ENCODE data around the gene C13orf46. TPM values are rescaled to one million over a fixed set of nuclear protein-coding genes. Genes with fewer than 3 reads are reported as not detected.
A peak's percentile ranks its signal among the peaks of the same experiment; 100 is the strongest.

The C13orf46 gene
- total and polyA plus RNA-seq, 2 experiments from 2014 or later = 1.7 TPM; not detected in 1

GRCh38 chr13:113999618-113999910 lies 25.7 kb upstream of the C13orf46 start:
- no peak overlapping the region for H3K4me3 ChIP-seq
- DNase-seq = peak; percentile 25
- H3K27ac ChIP-seq = no peak overlapping the region
- H3F3A ChIP-seq (ENCODE audit: insufficient read depth) = no peaks in the 10 kb centered on the region
- H3K27me3 ChIP-seq (replicated peaks; ENCODE audit: insufficient read depth) = no peaks in the 10 kb centered on the region
- in situ Hi-C loops (cut with MboI) = no loop called here
- TF ChIP-seq EZH2phosphoT487 (IDR thresholded peaks at IDR 0.05; ENCODE audit: insufficient read depth, low read depth) (no peak), EZH2 (IDR thresholded peaks at IDR 0.05; ENCODE audit: insufficient read depth, poor library complexity, severe bottlenecking) (no peak)
- H3K9me3 ChIP-seq (ENCODE audit: low read depth) = no peaks in the 10 kb centered on the region
- H4K20me1 ChIP-seq (ENCODE audit: insufficient read depth) = no peaks in the 10 kb centered on the region
- H3K4me2 ChIP-seq (ENCODE audit: unreplicated experiment) = no peak overlapping the region
- no peaks in the 10 kb centered on the region for H3K79me2 ChIP-seq (ENCODE audit: insufficient read depth)
- no peaks in the 10 kb centered on the region for H3K9me2 ChIP-seq (ENCODE audit: insufficient read depth)
- WGBS, 2 experiments (ENCODE audit: low coverage in 1 of 2, low lambda C conversion rate in 2 of 2, missing lambda C conversion rate in 2 of 2) = 76 to 82% methylated on average over 6 to 9 of the region's 10 CpGs
- no peak overlapping the region for H2AFZ ChIP-seq
- H3K9ac ChIP-seq = no peak overlapping the region
- no peaks in the 10 kb centered on the region for H3K4me1 ChIP-seq (ENCODE audit: insufficient read depth)
- H3K36me3 ChIP-seq (ENCODE audit: low read depth) = no peaks in the 10 kb centered on the region; the same call in 1 of the 2 replicates

- in situ Hi-C loops (cut with MboI) = no loop called here
- Histone ChIP-seq H3F3A (ENCODE audit: insufficient read depth) (no peaks in the 10 kb centered on the region), H3K27ac (peak overlapping the region; percentile 65), H2AFZ (no peak overlapping the region), H3K4me2 (ENCODE audit: unreplicated experiment) (no peak overlapping the region), H3K36me3 (ENCODE audit: low read depth) (no peaks in the 10 kb centered on the region; the same call in 1 of the 2 replicates), H3K4me1 (ENCODE audit: insufficient read depth) (no peaks in the 10 kb centered on the region), H3K9ac (peak overlapping the region; percentile 51), H4K20me1 (ENCODE audit: insufficient read depth) (no peaks in the 10 kb centered on the region), H3K79me2 (ENCODE audit: insufficient read depth) (no peaks in the 10 kb centered on the region), H3K9me2 (ENCODE audit: insufficient read depth) (no peaks in the 10 kb centered on the region), H3K9me3 (ENCODE audit: low read depth) (no peaks in the 10 kb centered on the region), H3K27me3 (replicated peaks; ENCODE audit: insufficient read depth) (no peaks in the 10 kb centered on the region), H3K4me3 (no peak overlapping the region)
- WGBS, 2 experiments (ENCODE audit: low coverage in 1 of 2, low lambda C conversion rate in 2 of 2, missing lambda C conversion rate in 2 of 2) = 81 to 82% methylated on average over 42 of the region's 42 CpGs
- no peak for DNase-seq
- no peak for TF ChIP-seq EZH2phosphoT487 (IDR thresholded peaks at IDR 0.05; ENCODE audit: insufficient read depth, low read depth)
- TF ChIP-seq EZH2 (IDR thresholded peaks at IDR 0.05; ENCODE audit: insufficient read depth, poor library complexity, severe bottlenecking) = no peak
These were observed 25.1 kb upstream of the C13orf46 start for GRCh38 chr13:113998781-113999617.

- Histone ChIP-seq H2AFZ (no peak overlapping the region), H4K20me1 (ENCODE audit: insufficient read depth) (no peaks in the 10 kb centered on the region), H3K4me1 (ENCODE audit: insufficient read depth) (no peaks in the 10 kb centered on the region), H3K36me3 (ENCODE audit: low read depth) (peaks cover 5% of the 10 kb centered on the region; the same call in 1 of the 2 replicates), H3K4me3 (no peak overlapping the region), H3K27ac (peak overlapping the region; percentile 65), H3K9me3 (ENCODE audit: low read depth) (no peaks in the 10 kb centered on the region), H3K79me2 (ENCODE audit: insufficient read depth) (no peaks in the 10 kb centered on the region), H3K4me2 (ENCODE audit: unreplicated experiment) (no peak overlapping the region), H3K27me3 (replicated peaks; ENCODE audit: insufficient read depth) (no peaks in the 10 kb centered on the region), H3K9me2 (ENCODE audit: insufficient read depth) (no peaks in the 10 kb centered on the region), H3F3A (ENCODE audit: insufficient read depth) (0 out of 2 replicates have a peak, but pooled peaks cover under 1% of the 10 kb centered on the region), H3K9ac (0 out of 2 replicates have a peak overlapping the region, but pooled peaks have one; percentile 51)
- TF ChIP-seq EZH2phosphoT487 (IDR thresholded peaks at IDR 0.05; ENCODE audit: insufficient read depth, low read depth) (no peak), EZH2 (IDR thresholded peaks at IDR 0.05; ENCODE audit: insufficient read depth, poor library complexity, severe bottlenecking) (no peak)
- in situ Hi-C loops (cut with MboI) = no loop called here
- peak; percentile 88 for DNase-seq
- WGBS, 2 experiments (ENCODE audit: low coverage in 1 of 2, low lambda C conversion rate in 2 of 2, missing lambda C conversion rate in 2 of 2) = 43% methylated on average over 26 to 29 of the region's 29 CpGs
These were observed 24.2 kb upstream of the C13orf46 start for GRCh38 chr13:113997845-113998751.

GRCh38 chr13:113996912-113997745 lies 23.3 kb upstream of the C13orf46 start:
- 91 to 92% methylated on average over 12 to 13 of the region's 13 CpGs for WGBS, 2 experiments (ENCODE audit: low coverage in 1 of 2, low lambda C conversion rate in 2 of 2, missing lambda C conversion rate in 2 of 2)
- Histone ChIP-seq H3K79me2 (ENCODE audit: insufficient read depth) (no peaks in the 10 kb centered on the region), H3K36me3 (ENCODE audit: low read depth) (peaks cover 15% of the 10 kb centered on the region; the same call in 1 of the 2 replicates)

More at GRCh38 chr13:113996912-113997745, 23.3 kb upstream of the C13orf46 start:
- TF ChIP-seq EZH2phosphoT487 (IDR thresholded peaks at IDR 0.05; ENCODE audit: insufficient read depth, low read depth) (no peak), EZH2 (IDR thresholded peaks at IDR 0.05; ENCODE audit: insufficient read depth, poor library complexity, severe bottlenecking) (no peak)
- no peak overlapping the region for H3K9ac ChIP-seq
- no peak overlapping the region for H3K27ac ChIP-seq
- H3K4me1 ChIP-seq (ENCODE audit: insufficient read depth) = no peaks in the 10 kb centered on the region
- no peak overlapping the region for H3K4me2 ChIP-seq (ENCODE audit: unreplicated experiment)
- no peaks in the 10 kb centered on the region for H3K9me2 ChIP-seq (ENCODE audit: insufficient read depth)
- H3K4me3 ChIP-seq = no peak overlapping the region
- in situ Hi-C loops (cut with MboI) = no loop called here
- H3K27me3 ChIP-seq (replicated peaks; ENCODE audit: insufficient read depth) = no peaks in the 10 kb centered on the region
- H3K9me3 ChIP-seq (ENCODE audit: low read depth) = no peaks in the 10 kb centered on the region
- peaks cover 9% of the 10 kb centered on the region; the same call in 1 of the 2 replicates for H3F3A ChIP-seq (ENCODE audit: insufficient read depth)
- no peak overlapping the region for H2AFZ ChIP-seq
- no peak for DNase-seq
- no peaks in the 10 kb centered on the region for H4K20me1 ChIP-seq (ENCODE audit: insufficient read depth)
